ENCODE results near the gene NPAS3.

The NPAS3 gene

DNA sequence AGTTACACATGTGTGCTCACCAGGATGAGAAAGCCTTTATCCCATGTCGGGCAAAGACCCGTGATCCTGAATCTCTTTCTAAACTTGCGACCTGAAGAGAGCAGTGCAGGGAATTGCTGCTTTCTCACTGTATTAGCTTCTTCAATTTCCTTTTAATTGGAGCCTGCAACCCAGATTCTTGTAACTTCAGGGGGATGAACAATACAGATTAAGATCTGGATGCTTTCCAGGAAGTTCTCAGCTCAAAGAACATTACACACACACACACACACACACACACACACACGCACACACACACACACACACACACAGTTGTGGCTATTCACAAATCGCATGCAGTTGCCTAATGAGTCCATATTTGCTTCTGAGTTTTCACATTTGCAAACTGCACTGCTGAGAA, 268.3 kb downstream of the NPAS3 start:
- TF ChIP-seq, protein P1, sequence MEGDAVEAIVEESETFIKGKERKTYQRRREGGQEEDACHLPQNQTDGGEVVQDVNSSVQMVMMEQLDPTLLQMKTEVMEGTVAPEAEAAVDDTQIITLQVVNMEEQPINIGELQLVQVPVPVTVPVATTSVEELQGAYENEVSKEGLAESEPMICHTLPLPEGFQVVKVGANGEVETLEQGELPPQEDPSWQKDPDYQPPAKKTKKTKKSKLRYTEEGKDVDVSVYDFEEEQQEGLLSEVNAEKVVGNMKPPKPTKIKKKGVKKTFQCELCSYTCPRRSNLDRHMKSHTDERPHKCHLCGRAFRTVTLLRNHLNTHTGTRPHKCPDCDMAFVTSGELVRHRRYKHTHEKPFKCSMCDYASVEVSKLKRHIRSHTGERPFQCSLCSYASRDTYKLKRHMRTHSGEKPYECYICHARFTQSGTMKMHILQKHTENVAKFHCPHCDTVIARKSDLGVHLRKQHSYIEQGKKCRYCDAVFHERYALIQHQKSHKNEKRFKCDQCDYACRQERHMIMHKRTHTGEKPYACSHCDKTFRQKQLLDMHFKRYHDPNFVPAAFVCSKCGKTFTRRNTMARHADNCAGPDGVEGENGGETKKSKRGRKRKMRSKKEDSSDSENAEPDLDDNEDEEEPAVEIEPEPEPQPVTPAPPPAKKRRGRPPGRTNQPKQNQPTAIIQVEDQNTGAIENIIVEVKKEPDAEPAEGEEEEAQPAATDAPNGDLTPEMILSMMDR (conservative IDR thresholded peaks at IDR 0.05) = no peak
- H3K27ac ChIP-seq = no peak overlapping the region

DNA sequence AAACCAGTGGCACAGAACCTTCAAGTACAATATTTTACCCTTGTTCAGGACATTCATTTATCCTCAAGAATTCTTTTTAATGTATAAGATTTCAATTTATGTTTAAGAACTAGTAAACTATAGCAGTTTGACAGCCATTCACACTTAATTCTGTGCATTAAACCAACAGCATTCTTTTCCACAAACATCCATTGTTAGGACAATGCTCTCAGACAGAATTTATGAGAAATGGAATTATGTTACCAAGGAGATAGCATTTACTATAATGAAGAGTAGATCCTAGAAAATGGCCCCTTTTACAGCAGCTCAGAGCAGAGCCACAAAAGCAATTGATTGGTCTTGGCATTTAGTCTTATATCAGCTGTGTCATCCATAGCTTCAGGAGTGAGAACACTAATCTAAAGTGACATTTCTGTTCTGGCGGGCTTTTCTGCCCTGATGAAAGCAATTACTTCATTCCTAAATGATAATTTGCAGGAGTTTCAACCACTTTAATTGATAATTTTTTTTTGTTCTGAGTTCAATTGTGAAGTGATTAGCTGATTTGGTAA, 268.9 kb downstream of the NPAS3 start:
- H3K27ac ChIP-seq = no peak overlapping the region
- TF ChIP-seq, protein P1 (conservative IDR thresholded peaks at IDR 0.05) = no peak

DNA sequence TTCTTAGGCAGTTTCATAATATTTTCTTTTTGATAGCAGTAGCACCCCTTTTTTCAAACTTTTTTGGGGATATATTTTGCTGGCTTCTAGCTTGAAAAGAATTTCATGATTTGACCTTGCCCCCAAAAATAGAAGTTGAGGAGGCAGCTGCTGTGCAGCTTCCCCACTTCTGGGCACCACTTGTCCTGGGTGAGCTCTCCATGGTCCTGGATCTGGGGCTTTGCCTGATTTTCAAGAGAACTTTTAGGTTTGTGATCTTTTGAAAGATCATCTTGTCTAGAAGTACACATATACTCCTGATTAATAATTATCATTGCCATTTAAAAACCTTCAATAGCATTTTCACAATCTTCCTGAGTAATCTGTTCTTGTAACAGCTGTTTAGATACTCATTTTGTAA, 271.6 kb downstream of the NPAS3 start:
- TF ChIP-seq, protein P1 (conservative IDR thresholded peaks at IDR 0.05) = no peak
- H3K27ac ChIP-seq = no peak overlapping the region

DNA sequence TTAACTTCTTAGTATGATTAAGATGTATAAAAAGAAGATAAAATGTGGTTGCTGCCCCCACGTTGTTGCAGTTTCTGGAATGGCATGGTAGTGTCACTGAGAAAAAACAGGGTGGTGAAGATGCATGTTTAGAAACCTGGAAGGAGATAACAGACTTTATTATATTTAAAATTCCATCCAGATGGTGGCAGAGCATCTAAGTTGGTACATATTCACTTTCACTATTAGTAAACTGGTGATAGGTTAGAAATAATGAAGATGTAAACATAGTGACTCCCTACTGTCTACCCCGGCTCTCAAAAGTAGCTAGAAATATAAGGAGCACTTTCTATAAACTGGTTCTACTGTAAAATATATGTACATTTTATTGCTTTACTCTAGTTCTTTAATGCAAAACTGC, 279.3 kb downstream of the NPAS3 start:
- H3K27ac ChIP-seq = peak overlapping the region; percentile 46; the same call in 1 of the 2 replicates
- TF ChIP-seq, protein P1 (conservative IDR thresholded peaks at IDR 0.05) = peak; percentile 33

DNA sequence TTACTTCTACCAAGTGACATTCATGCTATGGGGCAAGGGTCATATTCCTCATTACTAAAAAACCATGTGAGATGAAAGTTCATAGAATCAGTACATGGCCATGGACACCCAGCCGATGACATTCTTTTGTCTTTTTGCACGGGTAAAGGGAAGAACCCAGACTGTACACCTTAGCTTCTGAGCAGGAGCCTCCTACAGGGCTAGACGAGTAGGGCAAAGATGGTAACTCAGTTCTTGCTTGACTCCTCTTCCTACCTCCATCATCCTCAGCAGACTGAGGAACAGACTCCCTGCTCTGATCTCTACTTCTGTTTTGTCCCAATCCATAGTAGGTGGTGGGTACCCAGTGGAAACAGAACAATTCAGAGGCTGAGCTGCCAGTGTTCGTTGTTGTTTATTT, 281.3 kb downstream of the NPAS3 start:
- TF ChIP-seq, protein P1 (conservative IDR thresholded peaks at IDR 0.05) = no peak
- no peak overlapping the region for H3K27ac ChIP-seq

DNA sequence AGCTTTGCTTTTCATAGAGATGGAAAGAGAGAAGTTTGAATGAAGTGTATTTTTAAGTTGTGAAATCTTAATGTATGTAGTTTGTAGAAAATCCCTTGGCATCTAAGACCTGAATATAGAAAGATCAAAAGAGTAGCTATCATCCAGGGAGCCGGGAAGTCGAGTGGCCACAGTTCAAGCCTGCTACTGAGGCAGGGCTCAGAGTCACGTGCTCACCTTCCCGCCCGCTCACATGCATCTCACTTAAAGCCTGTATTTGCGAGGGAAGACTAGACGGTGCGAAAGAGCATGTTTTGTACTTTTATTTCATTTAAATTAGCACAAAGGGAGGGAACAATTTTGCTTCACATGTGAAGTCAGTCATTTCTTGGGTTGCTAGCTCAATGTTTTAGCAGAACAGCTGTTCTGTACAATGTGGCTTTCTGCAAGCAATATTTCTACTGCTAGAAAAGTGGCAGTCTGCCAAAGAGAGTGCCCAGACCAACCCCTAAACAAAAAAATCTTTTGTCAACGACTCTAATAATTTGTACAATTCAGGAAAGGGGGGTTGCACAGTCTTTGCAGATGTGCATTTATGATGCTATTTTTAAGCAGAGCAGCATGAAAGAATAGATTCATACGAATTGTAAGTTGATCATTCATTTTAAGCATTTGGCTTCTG, 290.7 kb downstream of the NPAS3 start:
- TF ChIP-seq, protein P1 (conservative IDR thresholded peaks at IDR 0.05) = no peak
- H3K27ac ChIP-seq = no peak overlapping the region

DNA sequence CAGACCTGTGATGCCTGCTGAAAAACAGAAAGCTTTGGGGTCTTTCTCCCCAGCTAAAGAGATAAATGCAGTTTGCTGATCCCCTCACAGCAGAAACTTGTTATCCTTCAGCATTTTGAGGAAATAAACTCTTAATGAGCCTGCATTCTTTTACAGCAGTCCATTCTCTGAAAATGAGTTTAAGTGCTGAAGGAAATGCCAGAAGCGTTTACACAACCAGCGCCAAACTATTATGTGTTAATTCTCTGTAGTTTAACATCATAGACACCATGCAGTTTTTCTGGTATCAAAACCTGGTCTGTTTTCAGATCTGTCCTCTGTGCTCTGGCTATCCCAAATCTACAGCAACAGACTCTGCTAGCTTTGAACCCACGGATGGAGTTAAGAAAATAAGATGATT, 291.3 kb downstream of the NPAS3 start:
- TF ChIP-seq, protein P1 (conservative IDR thresholded peaks at IDR 0.05) = no peak
- no peak overlapping the region for H3K27ac ChIP-seq

All from VCaP (cell line).